Tibial artery (tissue), 4 donors: ENCODE measurements around the gene UNC80.

ENCODE experiments used
- DNase-seq, 2 donors: peaks; one replicate each; pipeline ENCODE4 v3.0.0-alpha.2; 2019
- H3K27ac ChIP-seq, 2 donors: fragments of 200-600 bp; sonication (generic) in 1 of 2; 1 replicate in 1 of 2; 2 replicates in 1 of 2; pipeline ENCODE4 v1.5.1; 2018 to 2019; ENCODE audit warnings: mild to moderate bottlenecking in 1 of 2
- H3K27me3 ChIP-seq, 2 donors: fragments of 200-600 bp; sonication (generic) in 1 of 2; one replicate each; pipeline versions ENCODE4 v1.5.1 to v1.6.0; 2016 to 2019
- H3K36me3 ChIP-seq, 3 donors: fragments of 200-600 bp; sonication (generic) in 2 of 3; one replicate each; pipeline ENCODE4 v1.5.1; 2016 to 2019; ENCODE audit warnings: mild to moderate bottlenecking in 2 of 3
- H3K4me1 ChIP-seq, 4 donors: fragments of 200-600 bp; sonication (generic) in 2 of 4; 1 replicate in 3 of 4; 2 replicates in 1 of 4; pipeline ENCODE4 v1.5.1; 2016 to 2019
- H3K4me3 ChIP-seq, 2 donors: fragments of 200-600 bp; sonication (generic) in 1 of 2; 1 replicate in 1 of 2; 2 replicates in 1 of 2; pipeline ENCODE4 v1.5.1; 2018 to 2019; ENCODE audit warnings: mild to moderate bottlenecking in 2 of 2
- H3K9me3 ChIP-seq, 3 donors: fragments of 200-600 bp; sonication (generic) in 1 of 3; one replicate each; pipeline ENCODE4 v1.5.1; 2016 to 2019
- CTCF ChIP-seq, 2 experiments: fragments of 200-600 bp in 1 of 2; fragments of 450-650 bp in 1 of 2; IDR thresholded peaks; one replicate each; pipeline ENCODE4 v1.5.1; 2017 to 2019; ENCODE audit warnings: antibody characterized with exemption in 2 of 2, mild to moderate bottlenecking in 1 of 2, moderate library complexity in 1 of 2
- intact Hi-C: fragments of 100-400 bp; cut with DNase I; formaldehyde crosslinking; loops from one replicate; pipeline ENCODE4 v1.15.0; 2023; ENCODE audit warnings: low total_unique reads

Gene UNC80

GRCh38 chr2:209766613-209767012 lies 5.0 kb upstream of the UNC80 start:
- DNase-seq, result no peak
- Histone ChIP-seq H3K36me3 (no peaks in the 10 kb centered on the region), H3K4me1 (peaks cover 0 to 6% (median 5%) of the 10 kb centered on the region in 4 donors), H3K27ac (no peak overlapping the region), H3K9me3 (no peaks in the 10 kb centered on the region), H3K4me3 (no peak overlapping the region), H3K27me3 (peaks cover 0 to 14% of the 10 kb centered on the region in 2 donors)
- intact Hi-C loops, result no loop called here
- no peak for TF ChIP-seq CTCF (IDR thresholded peaks at IDR 0.05)

- no peak for DNase-seq
- Histone ChIP-seq H3K4me3 (no peak overlapping the region), H3K9me3 (no peaks in the 10 kb centered on the region), H3K27me3 (peaks cover 0 to 19% of the 10 kb centered on the region in 2 donors), H3K4me1 (peaks cover 0 to 10% (median 10%) of the 10 kb centered on the region in 4 donors), H3K36me3 (no peaks in the 10 kb centered on the region), H3K27ac (no peak overlapping the region)
- intact Hi-C loops, result no loop called here
- TF ChIP-seq CTCF (IDR thresholded peaks at IDR 0.05), result no peak
These were observed 4.3 kb upstream of the UNC80 start for GRCh38 chr2:209767316-209767715.

GRCh38 chr2:209768557-209768956 lies 3.1 kb upstream of the UNC80 start:
- H3K4me3 ChIP-seq, result no peak overlapping the region
- peaks cover 0 to 19% of the 10 kb centered on the region in 2 donors for H3K27me3 ChIP-seq
- intact Hi-C loops, result no loop called here
- no peaks in the 10 kb centered on the region for H3K36me3 ChIP-seq
- no peaks in the 10 kb centered on the region for H3K9me3 ChIP-seq
- no peak for DNase-seq
- no peak for TF ChIP-seq CTCF (IDR thresholded peaks at IDR 0.05)
- peaks cover 0 to 10% (median 10%) of the 10 kb centered on the region in 4 donors for H3K4me1 ChIP-seq
- no peak overlapping the region for H3K27ac ChIP-seq

- TF ChIP-seq CTCF (IDR thresholded peaks at IDR 0.05), result no peak
- H3K4me3 ChIP-seq, result no peak overlapping the region
- no peak overlapping the region for H3K27ac ChIP-seq
- H3K27me3 ChIP-seq, result peaks cover 0 to 23% of the 10 kb centered on the region in 2 donors
- peaks cover 0 to 10% (median 10%) of the 10 kb centered on the region in 4 donors for H3K4me1 ChIP-seq
- DNase-seq, result no peak
- no peaks in the 10 kb centered on the region for H3K9me3 ChIP-seq
- H3K36me3 ChIP-seq, result no peaks in the 10 kb centered on the region
- intact Hi-C loops, result no loop called here
These were observed 656 bp downstream of the UNC80 start for GRCh38 chr2:209772290-209772685.

GRCh38 chr2:209773377-209773776 lies 1.7 kb downstream of the UNC80 start:
- no peak for TF ChIP-seq CTCF (IDR thresholded peaks at IDR 0.05)
- Histone ChIP-seq H3K4me1 (peaks cover 0 to 10% (median 10%) of the 10 kb centered on the region in 4 donors), H3K27ac (no peak overlapping the region), H3K36me3 (no peaks in the 10 kb centered on the region), H3K9me3 (no peaks in the 10 kb centered on the region), H3K4me3 (no peak overlapping the region), H3K27me3 (peaks cover 0 to 23% of the 10 kb centered on the region in 2 donors)
- no peak for DNase-seq
- intact Hi-C loops, result no loop called here

- intact Hi-C loops, result no loop called here
- Histone ChIP-seq H3K27ac (no peak overlapping the region), H3K4me1 (no peaks in the 10 kb centered on the region), H3K36me3 (no peaks in the 10 kb centered on the region), H3K27me3 (no peaks in the 10 kb centered on the region), H3K9me3 (no peaks in the 10 kb centered on the region), H3K4me3 (no peak overlapping the region)
- no peak for TF ChIP-seq CTCF (IDR thresholded peaks at IDR 0.05)
- no peak for DNase-seq
These were observed 15.8 kb downstream of the UNC80 start for GRCh38 chr2:209787416-209787815.
